Thoracic aorta (tissue), 2 donors: Measurements from ENCODE around the gene C17orf67. TPM values are rescaled to one million over a fixed set of nuclear protein-coding genes. Genes with fewer than 3 reads are reported as not detected.

Experiments used
- ATAC-seq: fragments of 150-250 bp; one replicate; pipeline ENCODE4 v1.8.0; 2017; ENCODE audit warnings: low read depth; ENCODE audit not compliant: insufficient number of reproducible peaks, low FRiP score
- DNase-seq: peaks from one replicate; pipeline ENCODE4 v3.0.0-alpha.2; 2020; ENCODE audit warnings: low spot score
- H3K27ac ChIP-seq, 2 donors: fragments of 200-600 bp; sonication (generic); 1 replicate in 1 of 2; 2 replicates in 1 of 2; pipeline ENCODE4 v1.5.1; 2016; ENCODE audit warnings: mild to moderate bottlenecking in 2 of 2, moderate library complexity in 2 of 2
- H3K27me3 ChIP-seq: fragments of 200-600 bp; sonication (generic); replicated peaks from 2 replicates; pipeline ENCODE4 v1.6.0; 2016; ENCODE audit warnings: mild to moderate bottlenecking; ENCODE audit not compliant: insufficient read depth
- H3K36me3 ChIP-seq: fragments of 200-600 bp; sonication (generic); one replicate; pipeline ENCODE4 v1.5.1; 2016
- H3K4me1 ChIP-seq, 2 donors: fragments of 200-600 bp; sonication (generic); 1 replicate in 1 of 2; 2 replicates in 1 of 2; pipeline versions ENCODE4 v1.5.1 to v1.6.0; 2016; ENCODE audit warnings: low read depth in 2 of 2, mild to moderate bottlenecking in 1 of 2; ENCODE audit not compliant: control insufficient read depth in 1 of 2
- H3K4me3 ChIP-seq: fragments of 200-600 bp; sonication (generic); 2 replicates; pipeline ENCODE4 v1.5.1; 2016; ENCODE audit warnings: mild to moderate bottlenecking
- H3K9me3 ChIP-seq: fragments of 200-600 bp; sonication (generic); 2 replicates; pipeline ENCODE4 v1.5.1; 2016
- CTCF ChIP-seq: fragments of 200-600 bp; sonication (generic); IDR thresholded peaks from one replicate; pipeline ENCODE4 v1.5.1; 2019; ENCODE audit warnings: antibody characterized with exemption
- total RNA-seq, 2 donors: library from RNA; depleted of rRNA; stranded (reverse); fragments of >200 nt; gene quantifications; one replicate each; pipeline versions ENCODE4 v1.1.0 to v1.2.3, GENCODE V29; 2016

Gene C17orf67
- total RNA-seq, 2 donors from 2014 or later: 1.3 to 2.4 TPM

GRCh38 chr17:56804454-56804853, 29.3 kb downstream of the C17orf67 start:
- DNase-seq (no peak), ATAC-seq (no peak)
- H3K4me1 ChIP-seq: no peaks in the 10 kb centered on the region
- no peaks in the 10 kb centered on the region for H3K27me3 ChIP-seq
- TF ChIP-seq CTCF: no peak
- H3K27ac ChIP-seq: no peak overlapping the region
- H3K36me3 ChIP-seq: no peaks in the 10 kb centered on the region
- H3K4me3 ChIP-seq: no peak overlapping the region
- H3K9me3 ChIP-seq: no peaks in the 10 kb centered on the region

- DNase-seq: no peak
- no peak for TF ChIP-seq CTCF
- H3K27ac ChIP-seq: no peak overlapping the region
- H3K27me3 ChIP-seq: no peaks in the 10 kb centered on the region
- H3K9me3 ChIP-seq: no peaks in the 10 kb centered on the region
- H3K4me1 ChIP-seq: no peaks in the 10 kb centered on the region
- H3K4me3 ChIP-seq: no peak overlapping the region
- H3K36me3 ChIP-seq: no peaks in the 10 kb centered on the region
- no peak for ATAC-seq
Observed at GRCh38 chr17:56803071-56803470, 30.6 kb downstream of the C17orf67 start.

GRCh38 chr17:56801459-56802178, 32.1 kb downstream of the C17orf67 start:
- ATAC-seq (no peak), DNase-seq (no peak)
- Histone ChIP-seq H3K9me3 (no peaks in the 10 kb centered on the region), H3K27me3 (no peaks in the 10 kb centered on the region), H3K27ac (no peak overlapping the region), H3K4me3 (no peak overlapping the region), H3K4me1 (no peaks in the 10 kb centered on the region), H3K36me3 (no peaks in the 10 kb centered on the region)
- no peak for TF ChIP-seq CTCF

GRCh38 chr17:56798916-56799315, 34.8 kb downstream of the C17orf67 start:
- Histone ChIP-seq H3K27ac (no peak overlapping the region), H3K27me3 (no peaks in the 10 kb centered on the region), H3K36me3 (no peaks in the 10 kb centered on the region), H3K4me1 (no peaks in the 10 kb centered on the region), H3K4me3 (no peak overlapping the region), H3K9me3 (no peaks in the 10 kb centered on the region)
- DNase-seq (no peak), ATAC-seq (no peak)
- no peak for TF ChIP-seq CTCF

GRCh38 chr17:56796536-56796935, 37.2 kb downstream of the C17orf67 start:
- no peak for DNase-seq
- no peaks in the 10 kb centered on the region for H3K27me3 ChIP-seq
- H3K4me3 ChIP-seq: no peak overlapping the region
- no peaks in the 10 kb centered on the region for H3K36me3 ChIP-seq
- H3K4me1 ChIP-seq: no peaks in the 10 kb centered on the region
- H3K27ac ChIP-seq: no peak overlapping the region
- TF ChIP-seq CTCF: no peak
- H3K9me3 ChIP-seq: no peaks in the 10 kb centered on the region
- ATAC-seq: no peak
